Activated CD4-positive, CD25-positive, alpha-beta regulatory T cell treated with anti-CD3 and anti-CD28 coated beads, Interleukin-2, amount 50 U/mL, for 16 hours (primary cell): ENCODE data around the gene XRRA1.
A peak's percentile ranks its signal among the peaks of the same experiment; 100 is the strongest.

Source experiments
- DNase-seq: peaks from one replicate; pipeline ENCODE4 v3.0.0-alpha.2; 2020; ENCODE audit warnings: low read depth, low spot score

Gene XRRA1

GRCh38 chr11:74951226-74951625 lies 2.3 kb upstream of the XRRA1 start:
- DNase-seq = no peak

- no peak for DNase-seq
Measured at GRCh38 chr11:74950374-74950969, 1.6 kb upstream of the XRRA1 start.

DNA sequence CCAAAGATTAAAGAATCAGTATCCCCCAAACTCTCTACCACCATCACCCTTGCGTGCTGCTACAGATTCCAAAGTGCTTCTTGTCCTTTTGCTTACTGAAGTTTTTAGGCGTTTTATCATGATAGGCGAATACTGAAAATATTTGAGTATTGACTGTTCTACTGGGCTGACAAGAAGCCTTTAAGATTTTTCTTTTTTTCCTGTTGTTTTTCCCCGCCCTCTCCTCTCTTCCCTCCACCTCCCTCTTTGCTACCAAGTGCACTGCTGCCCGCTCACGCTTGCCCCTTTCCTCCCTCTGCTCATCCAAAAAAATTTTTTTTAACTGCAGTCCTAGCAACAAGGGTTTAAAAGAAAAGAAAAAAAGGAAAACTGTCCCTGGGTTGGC lies 854 bp upstream of the XRRA1 start:
- no peak for DNase-seq

GRCh38 chr11:74948546-74948897 lies 369 bp downstream of the XRRA1 start:
- DNase-seq = no peak

- DNase-seq = no peak
Measured at GRCh38 chr11:74942073-74942759, 6.7 kb downstream of the XRRA1 start.

GRCh38 chr11:74941492-74941891 lies 7.4 kb downstream of the XRRA1 start:
- no peak for DNase-seq

- no peak for DNase-seq
Measured at GRCh38 chr11:74937696-74938475, 11.0 kb downstream of the XRRA1 start.

- DNase-seq = no peak
Measured at GRCh38 chr11:74936976-74937375, 11.9 kb downstream of the XRRA1 start.

GRCh38 chr11:74936087-74936486 lies 12.8 kb downstream of the XRRA1 start:
- DNase-seq = no peak

DNA sequence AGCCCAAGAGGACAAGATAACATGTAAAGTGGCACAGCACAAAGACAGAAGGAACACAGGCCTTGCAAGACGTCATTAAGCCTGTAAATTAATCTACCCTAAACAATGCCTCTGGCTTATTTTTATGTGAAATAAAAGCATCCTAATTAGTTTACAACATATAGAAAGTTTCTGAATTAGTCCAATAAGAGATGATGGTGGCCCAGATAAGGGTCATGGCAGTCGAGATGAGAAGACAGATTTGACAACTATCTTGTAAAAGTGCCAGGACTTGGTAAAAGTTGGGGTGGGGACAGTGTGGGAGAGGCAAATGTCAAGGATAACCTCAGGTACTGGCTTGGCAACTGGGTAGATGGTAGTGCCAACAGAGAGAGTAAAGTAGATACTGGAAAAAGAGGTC lies 13.6 kb downstream of the XRRA1 start:
- no peak for DNase-seq

- DNase-seq = no peak
Measured at GRCh38 chr11:74933765-74934164, 15.1 kb downstream of the XRRA1 start.

DNA sequence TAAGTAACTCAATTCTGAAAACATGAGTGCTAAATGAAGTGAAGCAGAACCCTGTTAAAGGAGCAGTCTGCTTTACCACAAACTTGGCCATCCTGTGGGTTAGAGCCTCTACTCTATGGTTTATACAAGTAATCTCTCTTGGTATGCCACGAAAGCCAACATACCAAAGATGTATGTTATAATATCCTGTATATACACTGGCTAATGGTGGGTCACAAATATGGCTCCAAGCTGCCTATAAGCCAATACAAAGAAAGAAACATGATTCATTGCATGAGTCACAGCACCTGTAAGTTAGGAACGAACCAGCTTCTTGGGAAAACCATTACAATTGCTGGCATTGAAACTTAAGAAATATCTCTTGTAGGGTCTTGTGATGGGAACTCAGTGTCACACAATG lies 16.1 kb downstream of the XRRA1 start:
- DNase-seq = no peak

- no peak for DNase-seq
Measured at GRCh38 chr11:74932169-74932568, 16.7 kb downstream of the XRRA1 start.

GRCh38 chr11:74929431-74930363 lies 19.2 kb downstream of the XRRA1 start:
- peak; percentile 46 for DNase-seq

DNA sequence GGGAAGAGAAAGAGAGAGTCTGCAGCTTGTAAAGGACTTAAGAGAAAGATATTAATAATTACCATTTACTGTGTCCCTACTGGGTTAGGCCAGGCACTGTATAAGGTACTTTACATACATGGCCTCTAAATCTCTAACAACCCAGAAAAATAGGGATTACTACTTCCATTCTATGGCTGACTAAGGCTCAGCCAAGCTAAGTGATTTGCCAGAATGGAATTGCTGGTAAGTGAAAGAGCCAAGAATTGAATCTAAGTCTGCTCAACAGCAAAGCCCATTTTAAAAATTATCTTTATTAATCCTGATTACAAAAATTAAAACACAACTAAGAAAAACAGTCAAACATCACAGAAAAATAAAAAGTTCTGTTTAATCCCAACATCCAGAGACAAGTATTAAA lies 21.4 kb downstream of the XRRA1 start:
- no peak for DNase-seq

GRCh38 chr11:74926304-74927030 lies 22.4 kb downstream of the XRRA1 start:
- DNase-seq = no peak

DNA sequence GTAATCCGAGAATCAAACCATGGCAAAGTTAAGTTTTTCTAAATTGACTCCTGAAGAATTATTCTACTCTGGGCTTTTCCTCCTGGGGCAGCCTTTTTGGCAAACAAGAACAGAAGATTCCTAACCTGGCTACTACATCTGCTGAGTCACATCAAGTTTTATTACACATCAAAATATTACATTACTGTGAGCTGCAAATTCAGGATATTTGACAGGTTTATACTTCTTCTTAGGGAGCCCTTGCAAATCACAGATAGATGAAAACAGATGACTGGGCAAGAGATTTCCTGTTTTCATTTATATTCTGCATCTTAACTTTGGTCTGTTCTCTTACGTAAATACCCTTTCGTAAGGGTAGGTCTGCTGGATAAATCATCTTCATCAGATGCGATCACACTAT lies 23.6 kb downstream of the XRRA1 start:
- no peak for DNase-seq

DNA sequence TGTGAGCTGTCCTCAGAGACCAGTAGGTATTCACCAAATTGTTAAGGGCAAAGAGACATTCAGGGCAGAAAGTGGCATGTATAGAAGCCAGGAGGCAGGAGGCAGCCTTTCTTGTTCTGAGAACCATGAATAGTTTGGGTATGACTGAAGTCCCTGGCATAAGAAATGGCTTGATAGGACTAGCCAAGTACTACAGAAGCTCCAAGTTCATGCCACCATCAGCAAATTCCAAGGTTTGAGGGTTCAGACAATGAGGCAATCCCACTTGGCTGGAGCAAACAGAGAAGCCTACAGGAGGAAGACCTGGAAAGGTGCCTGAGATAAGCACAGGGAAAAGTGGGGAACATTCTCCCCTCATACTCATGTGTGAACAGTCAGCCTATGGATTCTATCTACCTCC lies 25.8 kb downstream of the XRRA1 start:
- no peak for DNase-seq

- DNase-seq = no peak
Measured at GRCh38 chr11:74909812-74910211, 39.1 kb downstream of the XRRA1 start.

GRCh38 chr11:74909385-74909784 lies 39.5 kb downstream of the XRRA1 start:
- DNase-seq = no peak

- no peak for DNase-seq
Measured at GRCh38 chr11:74905326-74905725, 43.6 kb downstream of the XRRA1 start.
